ENCODE data around the gene SLC22A14. TPM values are rescaled to one million over a fixed set of nuclear protein-coding genes. Genes with fewer than 3 reads are reported as not detected.

The SLC22A14 gene
- total and polyA plus RNA-seq, 10 of the 15 experiments (the other 5 are each of a cell fraction or from before 2014, with no cell fraction given), result not detected

GRCh38 chr3:38311941-38312340 lies 29.8 kb downstream of the SLC22A14 start:
- ChIA-PET POLR2A (no interaction called here), CTCF (no interaction called here)
- WGBS (ENCODE audit: insufficient coverage, insufficient replicate concordance, low lambda C conversion rate, missing lambda C conversion rate), result 0% methylated on average over 2 of the region's 2 CpGs

More at GRCh38 chr3:38311941-38312340, 29.8 kb downstream of the SLC22A14 start:
- ChIA-PET RAD21 (ENCODE audit: unreplicated experiment) (no interaction called here), SMC1A (ENCODE audit: uncharacterized antibody, unreplicated experiment) (interaction anchor here (0.6 kb wide), 1 partner anchor 317 kb away, joined by 3 read pairs; no protein-coding TSS in a partner anchor)
- no peak for TF ChIP-seq NBN (IDR thresholded peaks at IDR 0.05)
- TF ChIP-seq FOXM1 (IDR thresholded peaks at IDR 0.05; ENCODE audit: low read depth, low read length), result no peak
- TF ChIP-seq ZNF24 (IDR thresholded peaks at IDR 0.05), result no peak
- no peak for TF ChIP-seq BCLAF1 (IDR thresholded peaks at IDR 0.05)
- TF ChIP-seq KDM1A (IDR thresholded peaks at IDR 0.05; ENCODE audit: borderline replicate concordance), result no peak
- TF ChIP-seq MEF2A (IDR thresholded peaks at IDR 0.05; ENCODE audit: insufficient read depth, low read depth, low read length), result no peak
- in situ Hi-C loops (cut with MboI), result no loop called here
- Histone ChIP-seq H2AFZ (ENCODE audit: control insufficient read depth, low read depth, low read length) (no peak overlapping the region), H3K36me3 (ENCODE audit: control insufficient read depth in 2 of 2, insufficient read depth in 2 of 2, low read length in 1 of 2) (no peaks in the 10 kb centered on the region), H4K20me1 (ENCODE audit: control insufficient read depth, insufficient read depth) (no peaks in the 10 kb centered on the region), H3K9me3 (replicated peaks; ENCODE audit: control insufficient read depth, insufficient read depth, low read length) (no peaks in the 10 kb centered on the region), H3K9ac (ENCODE audit: control insufficient read depth, insufficient read depth, low read length) (no peak overlapping the region), H3K4me2 (ENCODE audit: control insufficient read depth, insufficient read depth) (no peak overlapping the region), H3K4me3 (no peak overlapping the region), H3K79me2 (ENCODE audit: control insufficient read depth, insufficient read depth, low read length) (no peaks in the 10 kb centered on the region), H3K27me3 (replicated peaks in 1 of 2; ENCODE audit: control insufficient read depth in 2 of 2, insufficient read depth in 2 of 2, low read length in 1 of 2) (peaks cover 0 to 3% of the 10 kb centered on the region in 2 experiments; a peak in 1 of 4 replicates), H3K27ac (ENCODE audit: control insufficient read depth, insufficient read depth) (no peak overlapping the region), H3K4me1 (ENCODE audit: control insufficient read depth, insufficient read depth, low read length) (no peaks in the 10 kb centered on the region)
- ATAC-seq (no peak), DNase-seq (ENCODE audit: low read depth, low spot score) (no peak), FAIRE-seq (no peak)
- intact Hi-C loops (cut with micrococcal nuclease; ENCODE audit: unreplicated experiment), result no loop called here
- BruUV-seq (replicated peaks), result no TSS peak
